GM18873 (cell line): ENCODE measurements around the gene ACAP1.

ENCODE experiments used
- ATAC-seq: cut with Tn5 transposase; IDR thresholded peaks from one replicate; pipeline ENCODE4 v1.9.1; 2021; ENCODE audit warnings: mild to moderate bottlenecking, moderate library complexity, moderate number of reproducible peaks; ENCODE audit not compliant: unreplicated experiment, low FRiP score

Gene ACAP1

DNA sequence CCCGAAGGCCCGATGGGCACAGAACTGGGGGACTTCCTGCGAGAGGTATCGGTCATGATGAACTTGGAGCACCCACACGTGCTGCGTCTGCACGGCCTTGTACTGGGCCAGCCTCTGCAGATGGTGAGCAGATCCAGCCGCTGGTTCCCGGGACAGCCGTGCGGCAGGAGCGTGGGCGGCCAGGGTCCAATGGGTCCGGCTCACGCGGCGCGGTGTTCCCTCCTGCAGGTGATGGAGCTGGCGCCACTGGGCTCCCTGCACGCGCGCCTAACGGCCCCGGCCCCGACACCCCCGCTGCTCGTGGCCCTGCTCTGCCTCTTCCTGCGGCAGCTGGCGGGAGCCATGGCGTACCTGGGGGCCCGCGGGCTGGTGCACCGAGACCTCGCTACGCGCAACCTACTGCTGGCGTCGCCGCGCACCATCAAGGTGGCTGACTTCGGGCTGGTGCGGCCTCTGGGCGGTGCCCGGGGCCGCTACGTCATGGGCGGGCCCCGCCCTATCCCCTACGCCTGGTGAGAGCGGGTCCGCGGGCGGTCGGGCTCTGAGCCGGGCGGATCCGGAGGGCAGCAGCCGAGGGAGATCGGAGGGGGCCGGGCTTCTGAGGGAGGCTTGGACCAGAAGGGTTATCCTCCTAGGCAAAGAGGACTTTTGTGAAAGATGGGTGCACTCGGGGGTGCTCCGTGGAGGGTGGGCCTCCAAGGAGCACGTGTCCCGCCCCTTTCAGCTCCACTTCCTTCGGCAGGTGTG, 47.6 kb downstream of the ACAP1 start:
- no peak for ATAC-seq

DNA sequence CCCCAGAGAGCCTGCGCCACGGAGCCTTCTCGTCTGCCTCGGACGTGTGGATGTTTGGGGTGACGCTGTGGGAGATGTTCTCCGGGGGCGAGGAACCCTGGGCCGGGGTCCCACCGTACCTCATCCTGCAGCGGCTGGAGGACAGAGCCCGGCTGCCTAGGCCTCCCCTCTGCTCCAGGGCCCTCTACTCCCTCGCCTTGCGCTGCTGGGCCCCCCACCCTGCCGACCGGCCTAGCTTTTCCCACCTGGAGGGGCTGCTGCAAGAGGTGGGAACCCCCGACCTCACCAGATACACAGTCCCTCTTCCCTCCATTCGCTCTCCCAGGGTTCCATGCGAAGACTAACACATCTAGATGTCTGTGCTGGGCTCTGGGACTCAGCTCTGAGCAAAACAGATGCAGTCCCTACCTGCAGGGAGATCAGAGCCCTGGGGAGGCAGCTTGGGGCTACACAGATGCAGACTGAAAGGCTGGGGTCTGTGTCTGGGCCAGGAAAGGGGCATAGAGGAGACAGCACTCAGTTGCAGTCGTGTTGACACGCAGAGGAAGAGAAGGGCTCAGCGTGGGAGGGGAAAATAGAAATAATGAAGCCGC, 48.3 kb downstream of the ACAP1 start:
- no peak for ATAC-seq

DNA sequence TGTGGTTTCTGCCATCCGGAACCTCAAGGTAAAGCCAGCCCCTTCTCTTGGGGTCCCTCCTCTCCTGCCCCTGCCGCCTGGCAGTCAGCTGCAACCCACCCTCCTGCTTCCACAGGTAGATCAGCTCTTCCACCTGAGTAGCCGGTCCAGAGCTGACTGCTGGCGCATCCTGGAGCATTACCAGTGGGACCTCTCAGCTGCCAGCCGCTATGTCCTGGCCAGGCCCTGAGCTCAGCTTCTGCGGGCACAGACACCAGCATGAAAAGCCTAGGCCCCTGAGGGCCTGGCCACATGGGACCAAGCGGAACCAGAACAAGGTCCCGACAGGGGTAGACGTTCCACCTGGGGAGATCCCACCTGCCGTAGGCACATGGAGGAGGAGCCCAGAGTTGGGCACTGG, 52.5 kb downstream of the ACAP1 start:
- ATAC-seq, result no peak

DNA sequence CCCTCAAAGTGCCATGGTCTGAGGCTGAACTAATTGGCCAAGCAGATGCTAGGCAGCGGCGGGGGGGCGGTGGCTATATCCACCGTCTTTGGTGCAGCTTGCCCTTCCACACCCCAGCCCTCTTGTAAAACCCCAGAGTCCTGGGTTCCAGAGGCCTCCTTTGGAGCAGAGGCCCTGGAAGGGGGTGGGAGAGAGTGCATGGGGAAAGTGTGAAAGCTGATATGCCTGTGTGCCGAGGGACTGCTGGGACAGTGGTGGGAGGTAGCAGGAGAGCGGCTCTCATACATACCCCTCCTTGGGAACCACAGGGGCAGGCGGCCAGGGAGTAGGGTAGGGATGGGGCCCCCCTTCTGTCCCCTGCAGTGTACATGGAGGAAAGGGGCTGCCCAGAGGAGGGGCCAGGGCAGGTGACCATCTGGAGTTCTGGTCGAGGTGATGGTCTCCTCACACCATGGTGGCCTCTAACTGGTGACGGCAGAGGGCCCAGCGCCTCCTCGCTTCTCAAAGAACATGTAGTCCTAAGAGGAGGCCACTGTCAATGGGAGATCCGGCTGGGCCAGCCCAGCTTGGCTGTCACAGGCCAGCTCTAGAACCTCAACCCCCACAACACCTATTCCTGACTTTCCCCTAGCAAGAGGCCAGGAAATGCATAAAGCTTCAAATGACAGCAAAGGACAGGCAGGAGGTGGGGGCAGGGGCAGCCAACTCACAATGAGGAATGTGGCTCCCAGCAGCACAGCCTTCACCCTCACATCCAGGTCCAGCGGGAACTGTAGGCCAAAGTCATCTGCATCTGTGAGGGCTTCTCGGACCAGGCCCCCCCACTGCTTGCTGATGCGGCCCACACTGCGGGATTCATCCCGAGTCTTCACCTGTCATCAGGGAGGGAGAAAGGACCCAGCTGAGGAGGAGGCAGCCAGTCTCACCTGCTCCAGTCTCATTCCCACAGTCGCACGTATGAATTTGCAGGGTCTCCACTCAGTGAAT, 53.9 kb downstream of the ACAP1 start:
- ATAC-seq, result no peak

DNA sequence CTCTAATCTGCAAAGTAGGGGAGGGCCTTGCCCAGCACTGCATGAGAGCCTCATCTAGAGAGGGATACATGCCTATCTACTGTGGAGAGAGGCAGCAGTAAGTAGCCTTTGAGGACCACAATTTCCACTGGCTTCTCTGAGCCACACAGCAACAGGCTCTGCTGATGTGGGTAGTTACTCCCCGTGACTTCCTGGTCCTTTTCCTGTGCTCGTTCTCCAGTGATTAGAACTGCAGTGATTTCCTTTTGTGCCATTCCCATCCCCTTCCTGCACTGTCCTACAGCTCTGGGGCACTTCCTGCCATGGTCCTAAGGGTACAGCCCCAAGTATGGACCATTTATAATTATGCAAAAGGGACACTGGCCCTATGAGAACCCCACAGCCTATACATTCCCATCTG, 55.0 kb downstream of the ACAP1 start:
- no peak for ATAC-seq

DNA sequence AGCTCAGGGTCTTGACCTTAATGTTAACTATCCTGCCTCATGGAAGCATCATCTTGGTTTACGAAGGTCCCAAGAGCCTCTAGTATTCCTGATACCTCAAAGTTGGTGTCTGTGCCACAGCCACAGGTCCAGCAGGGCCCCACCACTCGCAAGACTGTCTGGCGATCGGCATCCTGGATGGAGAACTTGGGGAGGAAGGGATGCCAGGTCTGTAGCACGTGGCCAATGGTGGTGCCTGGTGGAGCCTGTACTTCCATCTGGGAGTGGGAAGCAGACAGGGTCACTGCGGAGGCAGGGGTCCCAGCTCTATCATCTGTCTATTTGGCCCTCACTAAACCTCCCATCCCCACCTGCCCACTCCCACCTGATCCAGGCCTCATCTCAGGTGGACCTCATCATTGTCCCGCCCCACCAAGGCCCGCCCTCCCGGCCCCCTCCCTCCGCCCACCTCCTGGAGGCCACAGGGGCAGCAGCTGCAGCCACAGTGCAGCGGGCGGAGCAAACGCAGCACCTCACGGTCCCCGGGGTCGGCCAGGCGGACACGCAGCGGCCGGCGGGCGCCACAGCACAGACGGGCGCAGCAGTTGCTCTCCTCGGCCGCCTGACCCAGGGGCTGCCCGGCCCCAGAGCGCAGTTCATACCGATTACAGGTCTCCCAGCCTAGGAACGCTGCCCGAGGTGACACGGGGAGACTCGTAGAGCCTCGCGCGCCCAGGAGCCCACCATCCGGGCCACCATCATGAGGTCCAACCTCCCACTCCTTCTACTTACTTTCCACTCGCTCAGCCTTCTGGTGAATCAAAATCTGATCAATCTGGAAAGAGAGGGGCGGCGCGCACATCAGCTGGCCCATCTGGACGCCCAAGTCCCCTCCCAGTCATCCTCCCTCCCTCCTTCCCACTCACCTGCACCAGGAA, 56.6 kb downstream of the ACAP1 start:
- ATAC-seq, result no peak

DNA sequence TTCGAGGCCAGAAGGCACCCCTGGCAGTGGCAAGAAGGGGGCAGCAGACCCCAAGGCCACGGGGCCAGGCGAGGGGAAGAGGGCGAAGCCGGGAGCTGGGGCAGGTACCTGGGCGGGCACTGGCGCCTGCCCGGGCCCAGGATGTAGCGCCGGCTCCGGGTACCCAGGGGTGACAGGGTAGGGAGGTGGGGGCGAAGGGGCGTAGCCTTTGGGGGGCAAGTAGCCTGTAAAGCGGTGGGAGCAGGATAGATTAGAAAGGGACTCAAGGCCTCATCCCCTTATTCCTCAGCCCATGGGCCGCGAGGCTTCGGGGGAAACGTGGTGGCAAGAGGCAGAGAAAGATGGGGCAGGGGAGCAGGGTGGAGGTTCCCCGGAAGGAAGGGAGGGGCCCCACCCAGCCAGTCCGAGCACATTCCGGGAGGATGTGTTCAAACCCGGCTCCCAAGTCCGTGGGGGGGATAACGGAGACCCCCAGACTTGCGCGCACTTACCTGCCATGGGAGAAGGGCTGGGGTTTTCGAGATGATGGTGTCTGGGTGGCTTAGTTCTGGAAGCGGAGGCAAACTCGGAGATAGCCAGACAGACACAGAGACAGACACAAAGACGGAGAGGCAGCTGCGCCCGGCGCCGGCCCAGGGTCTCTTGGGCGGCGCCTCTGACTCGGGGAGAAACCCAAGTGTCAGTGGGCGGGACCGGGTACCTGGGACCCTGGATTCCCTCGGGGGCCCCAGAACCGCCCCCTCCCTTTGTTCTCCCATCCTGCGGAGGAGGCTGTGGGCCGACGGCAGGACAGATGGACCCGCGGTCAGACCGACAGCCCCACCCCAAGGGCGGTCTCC, 57.5 kb downstream of the ACAP1 start:
- peak; percentile 19 for ATAC-seq

DNA sequence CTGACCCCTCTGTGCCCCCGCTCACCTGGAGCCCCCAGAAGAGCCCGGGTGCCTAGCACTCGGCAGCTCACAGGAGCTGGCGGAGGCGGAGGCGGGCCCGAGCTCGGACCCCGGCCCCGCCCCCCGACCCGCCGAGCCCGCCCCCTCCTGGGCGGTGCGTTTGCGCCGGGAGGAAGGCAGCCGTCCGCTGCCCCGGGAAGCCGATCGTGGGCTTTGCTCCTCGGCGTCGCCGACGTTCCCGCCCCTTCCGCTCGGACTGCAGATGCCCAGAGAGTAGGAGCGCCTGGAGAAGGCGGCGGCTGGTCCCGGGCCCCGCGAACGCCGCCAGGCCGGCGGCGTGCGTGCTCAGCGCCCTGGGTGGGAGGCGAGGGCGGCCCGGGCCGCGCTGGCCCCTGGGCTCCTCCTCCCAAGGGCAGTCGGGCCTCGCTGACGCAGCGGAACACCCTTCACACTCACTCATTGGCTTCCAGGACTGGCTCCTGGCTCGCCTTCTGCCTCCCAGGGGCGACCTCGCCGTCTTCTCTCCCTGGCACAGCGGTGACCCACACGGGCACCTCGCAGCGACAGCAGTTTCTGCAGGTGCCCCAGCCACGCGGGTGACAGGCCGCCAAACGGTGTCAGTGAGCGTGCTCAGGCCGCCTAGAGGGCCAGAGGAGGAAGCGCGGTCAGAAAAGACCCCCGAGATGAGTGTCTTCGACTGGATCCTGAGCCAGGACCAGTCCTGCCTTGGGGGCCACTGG, 58.3 kb downstream of the ACAP1 start, which contains the start of gene PLSCR3:
Gene PLSCR3 (minus strand): TSS at position 74 of the 740 bp plus-strand sequence. CDS start 415 bp downstream, outside the sequence.
- peak; percentile 47 for ATAC-seq

DNA sequence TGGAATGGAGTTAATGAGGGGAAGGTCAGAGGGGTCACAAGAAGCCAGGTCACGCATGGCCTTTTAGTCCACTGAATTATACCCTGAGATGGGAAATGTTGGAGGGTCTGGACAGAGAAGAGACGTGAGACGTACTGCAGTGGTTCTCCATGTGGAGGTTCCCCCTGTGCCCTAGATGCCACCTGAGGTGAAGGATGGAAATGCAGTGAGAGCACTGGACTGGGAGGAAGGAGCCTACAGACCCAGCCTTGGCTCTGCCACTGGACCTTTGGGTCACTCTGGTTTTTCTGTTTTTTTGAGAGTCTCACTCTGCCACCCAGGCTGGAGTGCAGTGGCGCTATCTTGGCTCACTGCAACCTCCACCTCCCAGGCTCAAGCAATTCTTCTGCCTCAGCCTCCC, 59.8 kb downstream of the ACAP1 start:
- ATAC-seq, result no peak

DNA sequence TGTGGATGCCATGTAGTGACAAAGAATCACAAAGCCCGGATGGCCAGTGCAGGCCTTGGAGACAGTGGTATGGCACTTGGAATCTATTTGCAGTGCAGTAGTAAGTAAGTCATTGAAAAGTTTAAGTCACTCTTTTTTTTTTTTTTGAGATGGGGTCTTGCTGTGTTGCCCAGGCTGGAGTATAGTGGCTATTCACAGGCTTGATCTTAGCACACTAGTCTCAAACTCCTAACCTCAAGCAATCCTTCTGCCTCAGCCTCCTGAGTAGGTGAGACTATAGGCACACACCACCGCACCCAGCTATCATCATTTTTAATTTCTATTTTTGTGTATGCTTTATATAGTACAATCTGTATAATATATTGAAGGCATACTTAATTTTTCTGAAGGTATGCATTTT, 62.3 kb downstream of the ACAP1 start:
- no peak for ATAC-seq
